COLO829 (cell line): ENCODE data around the gene NME1.
"Not testable (repeated sequence)": the region's sequence is repeated elsewhere in the genome, so short reads cannot be mapped to it uniquely, and the experiment has no call there.

Source experiments
- DNase-seq: peaks from one replicate; pipeline ENCODE4 v3.0.0; 2012; ENCODE audit warnings: low spot score

NME1 gene

DNA sequence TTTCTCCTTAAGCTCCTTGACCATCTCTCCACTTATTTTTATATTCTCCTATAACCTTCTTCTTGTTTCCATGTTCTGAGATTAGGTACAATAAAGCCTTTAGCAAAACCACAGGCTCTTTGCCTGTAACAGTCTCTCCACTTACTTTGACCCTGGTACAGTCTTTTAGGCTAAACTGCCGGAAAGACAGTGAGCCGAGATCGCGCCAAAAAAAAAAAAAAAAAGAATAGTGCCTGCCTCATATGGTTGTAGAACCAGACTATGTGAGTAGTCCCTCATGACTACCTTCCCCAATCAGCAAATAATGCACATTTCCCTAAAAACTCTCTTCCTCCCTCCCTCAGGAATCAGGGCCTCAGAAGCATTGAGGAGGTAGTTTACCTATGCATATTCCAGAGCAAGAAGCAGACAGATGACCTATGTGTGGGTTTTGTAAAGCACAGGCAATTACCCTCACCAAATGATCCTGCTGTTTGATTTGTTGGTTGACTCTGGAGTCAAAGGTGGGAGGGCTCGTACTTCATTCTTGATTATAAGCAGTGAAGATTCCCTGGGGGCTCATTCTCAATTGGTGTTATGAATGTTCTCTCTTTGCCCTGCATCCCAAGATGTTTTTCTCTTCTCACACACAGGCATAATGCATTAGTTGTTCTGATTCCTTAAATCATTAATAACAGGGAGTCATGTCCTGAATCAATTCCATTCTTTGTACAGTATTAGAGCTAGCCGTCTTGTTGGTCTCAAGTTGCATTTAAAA, 8.9 kb upstream of the NME1 start:
- DNase-seq = peak; percentile 87

DNA sequence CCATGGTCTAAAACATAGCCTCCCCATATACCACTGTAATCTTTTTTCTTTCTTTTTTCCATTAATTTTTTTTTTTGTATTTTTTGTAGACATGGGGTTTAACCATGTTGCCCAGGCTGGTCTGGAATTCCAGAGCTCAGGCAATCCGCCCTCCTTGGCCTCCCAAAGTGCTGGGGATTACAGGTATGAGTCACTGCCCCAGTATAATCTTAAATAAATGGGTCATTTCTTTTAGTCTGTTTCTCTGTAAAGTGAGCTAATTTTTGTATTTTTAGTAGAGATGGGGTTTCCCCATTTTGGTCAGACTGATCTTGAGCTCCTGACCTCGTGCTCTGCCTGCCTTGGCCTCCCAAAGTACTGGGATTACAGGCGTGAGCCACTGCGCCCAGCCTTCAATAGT, 5.7 kb upstream of the NME1 start:
- no peak for DNase-seq

DNA sequence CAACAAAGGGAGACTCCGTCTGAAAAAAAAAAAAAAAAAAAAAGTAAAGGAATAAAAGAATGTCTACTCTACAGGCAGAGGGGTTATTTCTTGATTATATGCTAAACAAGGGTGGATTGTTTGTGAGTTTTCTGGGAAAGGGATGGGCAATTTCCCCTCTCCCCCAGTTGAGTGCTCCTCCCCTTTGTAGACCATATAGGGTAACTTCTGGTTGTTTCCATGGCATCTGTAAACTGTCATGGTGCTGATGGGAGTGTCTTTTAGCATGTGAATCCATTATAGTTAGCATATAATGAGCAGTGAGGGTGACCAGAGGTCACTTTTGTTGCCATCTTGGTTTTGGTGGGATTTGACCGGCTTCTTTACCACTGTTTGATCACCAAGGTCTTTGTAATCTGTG, 4.2 kb upstream of the NME1 start:
- DNase-seq = no peak

GRCh38 chr17:51150932-51151331, 2.4 kb upstream of the NME1 start:
- no peak for DNase-seq

DNA sequence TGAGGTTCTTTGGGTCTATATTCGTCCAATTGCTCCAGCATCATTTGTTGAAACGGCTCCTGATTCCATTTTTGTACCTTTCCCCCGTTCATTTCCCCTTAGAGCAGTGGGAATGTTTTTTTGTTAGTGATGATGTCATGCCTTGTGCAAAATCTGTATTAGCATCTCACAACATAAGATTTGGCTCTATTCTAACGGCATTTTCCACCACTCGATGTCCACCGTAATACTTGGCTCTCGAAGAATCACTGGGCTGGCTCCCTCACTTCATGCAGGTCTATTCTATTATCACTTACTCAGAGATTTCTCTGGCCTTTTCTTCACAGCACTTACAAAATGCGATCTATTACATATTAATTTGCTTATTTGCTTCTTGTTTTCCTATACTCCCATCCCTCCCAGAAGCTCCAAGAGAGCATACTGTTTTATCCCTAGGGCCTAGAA, 571 bp upstream of the NME1 start:
- no peak for DNase-seq

GRCh38 chr17:51154176-51154575, 817 bp downstream of the NME1 start:
- no peak for DNase-seq

GRCh38 chr17:51155416-51155815, 2.1 kb downstream of the NME1 start:
- no peak for DNase-seq

GRCh38 chr17:51159604-51160003, 6.2 kb downstream of the NME1 start:
- no peak for DNase-seq

GRCh38 chr17:51161541-51161940, 8.2 kb downstream of the NME1 start:
- DNase-seq = no peak

GRCh38 chr17:51164911-51165679, 11.7 kb downstream of the NME1 start:
- no peak for DNase-seq

DNA sequence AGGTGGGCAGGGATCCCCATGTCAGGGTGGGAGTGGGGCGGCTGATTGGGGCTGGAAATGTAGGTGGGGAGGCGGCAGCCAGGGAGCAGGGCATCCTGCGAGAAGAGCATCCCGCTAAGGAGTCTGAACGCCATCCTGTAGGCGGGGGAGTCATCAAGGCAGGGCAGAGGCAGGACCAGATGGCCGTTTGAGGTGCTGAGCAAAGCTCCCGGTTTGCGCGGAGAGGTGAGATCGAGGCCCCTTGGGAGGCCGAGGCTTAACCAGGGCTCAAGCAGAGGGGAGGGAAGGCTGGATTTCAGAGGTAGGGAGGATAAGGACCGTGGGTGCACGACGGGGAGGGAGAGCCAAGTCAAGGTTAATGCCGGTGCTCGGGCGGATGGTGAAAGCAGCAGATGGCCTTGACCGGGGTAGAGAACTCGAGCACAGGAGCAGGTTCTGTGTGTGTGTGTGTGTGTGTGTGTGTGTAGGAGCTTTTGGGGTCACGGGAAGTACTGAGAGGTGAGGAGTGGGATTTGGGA, 12.4 kb downstream of the NME1 start:
- DNase-seq = no peak

DNA sequence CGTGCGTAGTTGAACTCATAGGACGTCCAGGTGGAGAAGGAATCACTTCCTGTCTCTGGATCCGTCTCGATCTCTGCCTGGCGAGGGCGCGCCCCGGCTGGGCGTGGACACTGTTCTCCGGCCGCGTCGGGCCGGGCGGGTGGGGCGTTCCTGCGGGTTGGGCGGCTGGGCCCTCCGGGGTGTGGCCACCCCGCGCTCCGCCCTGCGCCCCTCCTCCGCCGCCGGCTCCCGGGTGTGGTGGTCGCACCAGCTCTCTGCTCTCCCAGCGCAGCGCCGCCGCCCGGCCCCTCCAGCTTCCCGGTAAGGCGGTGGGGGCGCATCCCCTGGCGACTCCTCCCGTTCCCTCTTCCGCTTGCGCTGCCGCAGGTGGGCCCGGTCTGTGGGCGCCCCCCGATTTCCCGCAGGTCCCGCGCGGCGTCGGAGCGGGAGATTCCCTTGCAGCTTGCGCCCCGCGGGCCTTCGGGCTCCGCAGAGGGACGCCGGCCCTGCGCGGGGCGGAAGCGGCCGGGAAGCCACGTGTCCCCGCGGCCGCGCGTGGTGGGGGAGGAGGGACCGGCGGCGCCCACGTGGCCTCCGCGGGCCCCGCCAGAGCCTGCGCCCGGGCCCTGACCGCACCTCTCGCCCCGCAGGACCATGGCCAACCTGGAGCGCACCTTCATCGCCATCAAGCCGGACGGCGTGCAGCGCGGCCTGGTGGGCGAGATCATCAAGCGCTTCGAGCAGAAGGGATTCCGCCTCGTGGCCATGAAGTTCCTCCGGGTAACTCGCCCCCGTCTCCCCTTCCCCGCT, 13.0 kb downstream of the NME1 start, which contains the start of gene NME2:
TSS of gene NME2 (plus strand) at position 214 of the 789 bp plus-strand sequence. CDS start at position 634, 420 bp downstream.
- peak; percentile 93 for DNase-seq

DNA sequence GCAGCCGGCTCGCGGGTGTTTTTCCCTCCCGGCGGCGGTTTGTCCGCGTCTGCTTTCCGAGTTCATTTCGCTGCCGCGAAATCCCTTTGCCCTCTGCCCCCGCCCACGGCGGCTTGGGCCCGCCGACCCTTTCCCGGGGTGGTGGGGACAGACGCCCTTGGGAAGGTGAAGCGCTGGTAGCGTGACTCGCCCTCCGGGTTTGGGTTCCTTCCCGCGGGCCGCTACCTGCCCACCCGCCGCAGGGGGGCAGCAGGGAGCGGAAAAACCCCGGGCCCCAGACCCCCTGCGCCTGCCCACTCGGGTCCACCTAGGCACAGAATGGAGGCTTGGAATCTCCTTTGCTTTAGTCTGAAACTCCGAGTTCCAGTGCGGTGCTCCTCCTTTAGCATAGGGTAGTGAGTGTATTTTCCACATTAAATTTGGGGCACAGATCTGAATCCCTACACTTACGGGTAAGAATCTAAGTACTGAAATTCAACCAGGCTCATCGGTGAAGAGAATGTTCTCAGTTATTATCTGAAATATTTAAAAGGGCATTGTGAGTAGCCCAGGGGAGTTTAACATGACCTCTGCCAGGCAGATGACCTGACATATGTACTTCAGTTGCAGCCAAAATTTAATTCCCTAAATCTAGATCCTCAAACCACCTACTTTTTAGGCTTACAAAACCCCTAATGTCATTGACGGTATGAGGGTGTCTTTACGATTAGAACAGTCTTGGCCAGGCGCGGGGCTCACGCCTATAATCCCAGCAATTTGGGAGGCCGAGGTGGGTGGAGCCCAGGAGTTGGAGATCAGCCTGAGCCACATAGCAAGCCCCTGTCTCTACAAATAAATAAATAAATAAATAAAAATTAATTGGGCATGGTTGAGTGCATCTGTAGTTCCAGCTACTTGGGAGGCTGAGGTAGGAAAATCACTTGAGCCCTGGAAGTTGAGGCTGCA, 13.9 kb downstream of the NME1 start:
- peak; percentile 76 for DNase-seq

DNA sequence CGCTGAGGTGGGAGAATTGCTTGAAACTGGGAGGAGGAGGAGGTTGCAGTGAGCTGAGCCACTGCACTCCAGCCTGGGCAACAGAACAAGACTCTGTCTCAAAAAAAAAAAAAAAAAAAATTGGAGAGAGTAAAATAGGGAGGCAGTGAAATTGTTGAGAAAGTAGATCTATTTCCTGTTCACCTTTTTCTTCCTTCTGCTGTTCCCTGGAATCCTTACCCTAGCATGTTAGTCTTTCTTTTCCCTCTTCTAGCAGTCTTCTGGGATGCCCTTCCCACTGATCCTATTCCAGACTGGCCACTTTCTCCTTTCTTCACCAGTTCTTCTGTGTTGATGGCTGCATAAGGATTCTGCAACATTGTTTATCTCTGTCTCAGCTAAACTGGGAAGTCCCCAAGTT, 16.0 kb downstream of the NME1 start:
- DNase-seq = no peak

DNA sequence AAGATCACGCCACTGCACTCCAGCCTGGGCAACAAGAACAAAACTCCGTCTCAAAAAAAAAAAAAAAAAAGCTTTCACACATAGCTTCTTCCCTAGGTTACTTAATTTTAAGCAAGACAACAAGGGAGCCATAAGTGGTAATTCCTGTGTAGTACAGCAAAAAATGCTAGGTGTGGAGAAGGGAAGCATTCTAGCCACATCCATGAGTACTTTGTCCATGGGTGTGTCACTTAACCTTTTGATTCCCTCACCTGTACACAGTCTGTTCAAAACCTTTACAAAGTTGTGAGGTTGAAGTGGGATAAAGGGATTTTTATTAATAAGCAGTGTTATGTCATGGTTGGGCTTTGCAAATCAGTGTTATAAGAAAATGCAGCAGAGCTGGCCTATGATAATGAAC, 17.4 kb downstream of the NME1 start:
- no peak for DNase-seq

GRCh38 chr17:51172030-51172429, 18.7 kb downstream of the NME1 start:
- DNase-seq = not testable (repeated sequence)

DNA sequence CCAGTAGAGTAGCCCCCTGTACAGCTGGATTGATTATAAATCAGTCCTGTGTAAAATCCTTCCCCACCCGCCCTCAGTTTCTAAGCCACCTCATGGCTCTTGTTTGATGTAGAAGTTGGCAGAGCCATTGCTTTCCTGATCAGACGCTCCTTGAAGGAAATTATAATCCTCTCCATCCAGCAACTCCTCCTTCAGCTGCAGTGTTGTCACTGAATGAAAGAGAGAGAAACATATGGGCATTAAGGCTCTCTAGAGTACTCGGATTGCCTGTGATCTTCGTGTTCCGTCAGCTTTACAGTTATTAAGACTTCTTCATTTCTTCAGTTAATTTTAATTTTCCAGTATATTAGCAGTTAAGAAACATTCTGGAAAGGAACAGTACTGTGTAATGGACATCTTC, 27.1 kb downstream of the NME1 start:
- no peak for DNase-seq

DNA sequence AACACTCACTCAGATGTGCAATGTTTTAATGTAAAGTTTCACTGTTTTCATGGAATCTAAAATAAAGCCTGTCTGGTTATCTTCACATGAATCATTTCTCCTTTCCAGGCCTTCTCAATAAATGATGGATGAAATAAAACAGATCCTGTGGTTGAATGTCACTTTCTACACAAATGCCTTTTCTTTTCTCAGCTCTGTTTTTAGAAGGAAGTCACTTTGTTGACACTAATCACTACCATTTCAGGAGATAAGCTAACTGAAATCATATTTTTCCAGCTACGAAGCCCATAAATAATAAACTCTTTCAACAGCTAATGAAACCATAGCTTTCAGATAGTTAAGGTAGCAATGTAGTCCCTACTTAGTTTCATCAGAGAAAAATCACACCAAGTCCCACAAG, 30.8 kb downstream of the NME1 start:
- no peak for DNase-seq

GRCh38 chr17:51185763-51186332, 32.5 kb downstream of the NME1 start:
- no peak for DNase-seq

- DNase-seq = no peak
Observed at GRCh38 chr17:51188271-51188833, 35.0 kb downstream of the NME1 start.

DNA sequence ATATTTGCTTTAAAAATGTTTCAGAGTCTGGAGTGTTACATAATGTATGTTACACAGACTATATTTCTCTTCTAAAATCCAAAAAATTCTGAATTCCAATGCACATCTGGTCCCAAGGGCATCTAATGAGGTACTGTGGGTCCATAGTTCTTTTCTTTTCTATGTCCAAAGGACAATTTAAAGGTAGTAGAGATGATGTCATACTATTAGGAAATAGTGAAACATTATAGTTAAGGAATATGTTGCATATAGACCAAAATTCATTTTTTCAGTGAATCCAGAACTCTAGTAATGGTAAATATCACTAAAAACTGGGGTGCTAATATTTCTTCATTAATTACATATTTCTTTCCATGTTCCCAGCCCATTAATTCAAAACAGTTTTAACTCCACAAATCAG, 35.8 kb downstream of the NME1 start:
- DNase-seq = no peak
